Measurements from ENCODE around the gene ZNF593.
A peak's percentile ranks its signal among the peaks of the same experiment; 100 is the strongest.

ZNF593 gene

DNA sequence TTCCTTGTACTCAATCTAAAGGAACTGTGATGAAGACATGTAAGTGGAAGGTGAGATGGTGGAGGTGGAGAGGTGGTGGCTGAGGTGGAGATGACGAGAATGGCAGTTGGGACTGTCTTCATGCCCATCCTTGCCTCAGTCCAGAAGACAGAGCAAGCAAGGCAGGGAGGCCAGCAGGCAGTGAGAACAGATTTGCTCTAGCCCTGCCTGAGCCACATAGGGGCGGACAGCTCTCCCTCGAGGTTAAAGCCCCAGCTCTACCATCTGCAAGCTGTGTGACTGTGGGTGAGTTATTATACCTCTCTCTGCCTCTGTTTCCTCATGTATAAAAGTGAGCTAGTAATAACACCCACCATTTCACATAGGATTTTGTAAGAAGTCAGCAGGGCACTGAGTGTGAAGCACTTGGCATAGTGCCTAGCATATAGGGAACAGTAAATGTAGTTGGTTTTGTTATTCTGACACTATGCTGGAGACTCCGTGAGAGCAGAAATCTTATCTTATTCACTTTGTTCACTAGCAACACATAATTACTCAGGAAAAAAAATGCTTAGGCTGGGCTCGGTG lies 15.7 kb upstream of the ZNF593 start:
- no peak for DNase-seq

- DNase-seq, result no peak
These were observed 15.0 kb upstream of the ZNF593 start for GRCh38 chr1:26154750-26155149.

DNA sequence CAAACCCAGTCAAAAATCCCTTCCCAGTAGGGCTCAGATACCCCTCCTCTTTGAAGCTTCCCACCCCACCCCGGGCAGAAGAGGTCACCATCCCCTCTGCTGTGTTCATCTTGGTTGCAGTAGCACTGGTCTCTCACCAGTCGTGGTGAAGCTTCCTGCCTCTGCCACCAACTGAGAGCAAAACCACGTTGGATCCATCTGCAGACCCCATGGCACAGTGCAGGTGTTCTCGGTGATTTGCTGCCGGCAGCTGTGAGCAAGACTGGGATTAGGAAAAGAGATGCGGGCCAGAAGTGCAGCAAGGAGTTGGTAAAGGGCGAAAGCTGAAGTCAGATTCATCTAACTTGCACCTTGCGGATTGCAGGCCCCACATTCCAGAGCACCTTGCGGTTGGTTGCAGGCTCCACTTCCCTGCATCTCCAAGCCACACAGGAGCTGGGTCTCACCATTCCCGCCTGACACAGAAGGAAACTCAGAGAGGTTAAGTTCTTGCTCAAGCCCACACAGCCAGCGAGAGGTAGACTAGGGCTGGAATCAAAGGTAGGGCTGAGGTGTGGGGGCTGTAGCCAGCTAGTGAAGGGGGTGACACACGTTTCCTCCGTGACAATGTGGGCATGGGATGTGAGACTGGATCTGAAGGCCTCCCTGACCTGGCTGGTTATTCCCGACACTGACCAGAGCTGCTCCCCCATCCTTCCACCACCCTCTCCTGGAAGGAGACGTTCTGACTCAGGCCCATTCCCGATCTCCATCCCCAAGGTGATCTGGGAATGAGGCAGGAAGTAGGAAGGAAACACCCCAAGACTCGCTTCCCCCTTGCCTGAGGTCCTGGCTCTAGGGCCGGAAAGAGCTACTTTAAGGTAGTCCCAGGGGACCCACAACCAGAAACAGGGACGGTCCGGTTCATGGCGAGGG lies 14.1 kb upstream of the ZNF593 start:
- no peak for DNase-seq

- DNase-seq, result no peak
These were observed 13.2 kb upstream of the ZNF593 start for GRCh38 chr1:26156285-26157038.

GRCh38 chr1:26158271-26158907 lies 11.3 kb upstream of the ZNF593 start:
- DNase-seq, result no peak

GRCh38 chr1:26158908-26159742 lies 10.6 kb upstream of the ZNF593 start, which contains the start of gene FAM110D:
Gene FAM110D, plus strand, starts transcription at chr1:26159079. Its CDS starts 2,213 bp downstream, at chr1:26161292.
- no peak for DNase-seq

- DNase-seq, result no peak
These were observed 10.0 kb upstream of the ZNF593 start for GRCh38 chr1:26159743-26160039.

DNA sequence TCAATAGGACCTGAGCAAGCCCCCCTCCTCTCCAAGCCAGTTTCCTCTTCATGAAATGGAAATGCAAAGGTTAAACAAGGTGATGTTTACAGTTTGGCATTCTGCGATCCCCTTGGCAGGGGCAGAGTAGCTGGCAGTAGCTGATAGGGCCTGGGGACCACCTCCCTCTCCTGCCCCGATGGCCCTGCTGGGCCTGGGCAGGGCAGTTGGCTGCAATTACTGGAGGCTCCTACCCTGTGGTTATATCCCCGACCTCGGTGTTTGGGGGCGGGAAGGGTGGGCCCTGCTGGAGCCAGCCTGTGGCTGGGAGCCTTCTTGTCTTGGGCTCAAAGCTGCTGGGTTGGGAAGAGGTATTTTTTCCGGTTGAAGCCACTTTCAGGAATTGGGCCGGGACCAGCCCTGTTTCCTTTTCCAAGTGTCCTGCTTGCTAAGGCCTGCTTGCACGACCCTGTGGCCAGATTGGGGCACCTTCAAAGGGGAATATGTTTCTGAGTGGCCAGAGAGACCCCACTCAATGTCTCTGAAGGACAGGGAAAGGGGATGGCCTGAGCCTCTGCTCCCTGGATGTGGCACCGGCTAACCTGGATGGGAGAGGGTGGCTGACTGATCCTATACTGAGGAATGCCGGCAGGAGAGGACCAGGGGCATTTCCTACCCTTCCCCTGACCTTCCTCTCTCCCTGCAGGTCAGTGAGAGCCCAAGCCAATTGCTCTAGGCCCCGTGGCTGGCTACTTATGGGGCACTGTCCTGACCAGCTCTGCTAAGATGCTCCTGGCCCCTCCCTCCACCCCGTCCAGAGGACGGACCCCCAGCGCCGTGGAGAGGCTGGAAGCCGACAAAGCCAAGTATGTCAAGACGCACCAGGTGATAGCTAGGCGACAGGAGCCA lies 8.9 kb upstream of the ZNF593 start:
- DNase-seq, result no peak

- DNase-seq, result peak; percentile 38
These were observed 8.1 kb upstream of the ZNF593 start for GRCh38 chr1:26161415-26162219.

DNA sequence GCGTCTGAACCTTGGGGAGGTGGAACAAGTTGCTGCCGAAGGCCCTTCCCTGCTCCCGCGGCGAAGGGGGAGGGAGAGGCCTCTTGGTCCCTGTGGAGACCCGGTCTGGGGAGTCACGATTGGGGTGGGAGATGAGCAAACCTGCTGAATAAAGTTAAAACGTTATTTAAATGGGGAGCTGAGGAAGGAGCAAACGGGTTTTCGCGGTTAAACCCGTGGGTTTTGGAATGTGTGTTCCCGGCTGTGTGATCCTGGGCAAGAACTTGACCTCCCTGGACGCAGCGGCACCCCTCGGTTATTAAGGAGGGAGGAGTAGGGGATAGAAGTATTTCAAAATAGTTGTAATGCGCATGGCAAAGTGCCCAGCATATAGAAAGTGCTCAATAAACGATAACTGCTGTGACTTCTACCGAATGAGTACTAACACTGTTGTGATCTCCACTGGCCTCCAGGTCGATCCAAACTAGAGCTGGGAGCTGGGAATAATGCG lies 7.4 kb upstream of the ZNF593 start:
- DNase-seq, result no peak

DNA sequence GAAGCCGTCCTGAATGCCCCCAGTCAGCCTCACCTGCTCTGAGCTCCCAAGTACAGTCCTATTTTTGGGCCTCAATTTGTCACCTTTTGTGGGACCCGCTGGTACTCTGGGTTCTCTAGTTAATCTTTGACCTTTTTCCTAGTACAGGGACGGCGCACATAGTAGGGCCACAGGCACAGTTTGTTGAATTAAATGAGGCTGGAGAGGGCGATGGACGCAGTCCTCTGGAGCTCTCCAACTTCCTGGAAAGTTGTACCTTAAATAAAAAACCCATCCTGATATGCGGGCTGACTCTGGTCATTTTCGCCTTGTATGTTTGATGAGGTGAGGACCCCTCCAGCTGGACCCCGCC lies 6.0 kb upstream of the ZNF593 start:
- DNase-seq, result no peak

DNA sequence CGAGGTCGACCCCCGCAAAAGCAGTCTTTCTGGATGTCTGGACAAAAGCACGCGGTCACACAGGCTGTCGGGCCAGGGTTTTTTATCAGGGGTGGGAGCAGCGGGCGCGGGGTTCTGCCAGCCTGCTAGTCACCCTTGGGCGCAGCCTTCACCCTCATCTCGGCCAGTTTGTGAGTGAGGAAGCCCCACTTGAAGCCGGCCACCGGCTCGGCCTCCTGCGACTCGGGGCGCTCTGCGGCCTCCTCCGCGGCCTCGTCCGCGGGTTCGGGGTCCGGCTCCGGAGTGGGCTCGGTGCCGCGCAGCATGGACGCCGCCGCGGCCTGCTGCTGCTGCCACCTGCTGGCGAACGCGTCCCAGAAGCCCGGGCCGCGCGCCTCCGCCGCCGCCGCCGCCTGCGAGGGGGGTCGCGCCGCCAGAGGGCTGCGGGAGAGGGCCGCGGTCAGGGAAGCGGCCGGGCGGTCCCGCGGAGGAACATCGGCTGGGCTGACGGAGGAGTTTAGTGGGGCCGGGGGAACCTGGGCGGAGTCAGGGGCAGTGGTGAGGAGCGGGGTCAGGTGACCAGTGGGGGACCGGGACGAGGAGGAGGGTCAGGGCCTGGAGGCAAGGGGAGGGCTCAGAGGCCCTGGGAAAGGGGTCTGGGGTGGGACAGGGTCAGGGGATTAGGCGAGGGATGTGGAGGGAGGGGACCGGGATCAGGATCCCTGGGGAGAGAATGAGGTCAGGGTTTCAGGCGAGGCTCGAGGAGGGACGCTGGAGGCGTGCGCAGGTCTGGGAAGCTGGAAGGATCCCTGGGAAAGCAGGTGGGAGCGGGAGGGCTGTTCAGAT lies 5.5 kb upstream of the ZNF593 start:
- DNase-seq, result peak; percentile 60

GRCh38 chr1:26164861-26165842 lies 4.6 kb upstream of the ZNF593 start:
- DNase-seq, result no peak

- DNase-seq, result no peak
These were observed 2.9 kb upstream of the ZNF593 start for GRCh38 chr1:26166719-26167281.

- DNase-seq, result no peak
These were observed 1.1 kb upstream of the ZNF593 start, which contains the start of gene C1orf232 for GRCh38 chr1:26168410-26169197. Gene C1orf232, minus strand, starts transcription at chr1:26168963. Its CDS starts 464 bp downstream, at chr1:26168499.

DNA sequence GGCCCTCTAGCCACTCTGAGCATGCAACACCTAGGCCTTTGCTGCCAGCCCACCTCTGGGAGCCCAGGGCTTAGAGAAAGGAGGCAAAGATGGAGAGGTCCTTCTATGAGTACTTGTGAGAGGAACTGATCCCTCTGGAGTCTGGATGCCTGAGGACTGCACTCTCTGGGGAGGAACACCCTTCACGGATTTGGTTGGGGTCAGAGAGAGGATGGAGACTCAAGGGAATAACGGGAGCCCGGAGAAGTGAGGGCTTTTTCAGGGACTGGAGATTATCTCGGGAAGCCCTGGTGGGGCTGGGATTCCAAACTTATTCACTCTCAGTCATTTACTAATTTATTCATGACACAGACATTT lies 532 bp upstream of the ZNF593 start:
- DNase-seq, result no peak

GRCh38 chr1:26170472-26170821 lies 739 bp downstream of the ZNF593 start:
- no peak for DNase-seq

All from activated CD8-positive, alpha-beta memory T cell treated with anti-CD3 and anti-CD28 coated beads, Interleukin-2, amount 50 U/mL, for 4 hours (primary cell).